NCI-H2029 treated with DMSO at 0.1 percent for 48 hours (cell line): ENCODE data around the gene PHOSPHO1.

ENCODE experiments used
- DNase-seq: peaks from one replicate; lab custom pipeline; 2025; lab: John Stamatoyannopoulos, UW

PHOSPHO1 gene

GRCh38 chr17:49218941-49219913, 11.4 kb downstream of the PHOSPHO1 start:
- DNase-seq: no peak

- DNase-seq: no peak
Observed at GRCh38 chr17:49217651-49218413, 12.8 kb downstream of the PHOSPHO1 start.

GRCh38 chr17:49216953-49217650, 13.5 kb downstream of the PHOSPHO1 start:
- no peak for DNase-seq

GRCh38 chr17:49216482-49216881, 14.1 kb downstream of the PHOSPHO1 start:
- DNase-seq: no peak

GRCh38 chr17:49214676-49215360, 15.8 kb downstream of the PHOSPHO1 start:
- DNase-seq: no peak

- DNase-seq: no peak
Observed at GRCh38 chr17:49213847-49214246, 16.7 kb downstream of the PHOSPHO1 start.

GRCh38 chr17:49213399-49213798, 17.2 kb downstream of the PHOSPHO1 start:
- DNase-seq: no peak

- DNase-seq: no peak
Observed at GRCh38 chr17:49210158-49211029, 20.2 kb downstream of the PHOSPHO1 start, which contains the start of the genes ABI3 and GNGT2. Gene ABI3 (plus strand): TSS chr17:49210707. CDS start chr17:49210725, 18 bp downstream. Gene GNGT2 (minus strand): TSS chr17:49210574. CDS start chr17:49207422, 3,152 bp downstream.

- DNase-seq: no peak
Observed at GRCh38 chr17:49209061-49209571, 21.5 kb downstream of the PHOSPHO1 start.

GRCh38 chr17:49204516-49204915, 26.1 kb downstream of the PHOSPHO1 start:
- no peak for DNase-seq

- DNase-seq: no peak
Observed at GRCh38 chr17:49203796-49204195, 26.8 kb downstream of the PHOSPHO1 start.

GRCh38 chr17:49201481-49201927, 29.1 kb downstream of the PHOSPHO1 start:
- no peak for DNase-seq

GRCh38 chr17:49200423-49201083, 30.0 kb downstream of the PHOSPHO1 start:
- no peak for DNase-seq

GRCh38 chr17:49198211-49198610, 32.4 kb downstream of the PHOSPHO1 start:
- DNase-seq: no peak

- no peak for DNase-seq
Observed at GRCh38 chr17:49197346-49197998, 33.1 kb downstream of the PHOSPHO1 start.

GRCh38 chr17:49196520-49196919, 34.1 kb downstream of the PHOSPHO1 start:
- DNase-seq: no peak

- DNase-seq: no peak
Observed at GRCh38 chr17:49195751-49196150, 34.8 kb downstream of the PHOSPHO1 start.

- DNase-seq: no peak
Observed at GRCh38 chr17:49194297-49194607, 36.3 kb downstream of the PHOSPHO1 start.
